Adrenal gland (tissue), 5 donors: ENCODE results near the gene DHRS2.

Source experiments
- POLR2A ChIP-seq, 2 donors: fragments of 450-650 bp; IDR thresholded peaks; one replicate each; pipeline ENCODE4 v1.6.1; 2017; ENCODE audit warnings: antibody characterized with exemption in 2 of 2, mild to moderate bottlenecking in 2 of 2, moderate library complexity in 1 of 2
- TF ChIP-seq, protein P1 (sequence below), 6 experiments: fragments of 450-650 bp in 4 of 6; fragments of 200-600 bp in 2 of 6; sonication (generic) in 1 of 6; IDR thresholded peaks; 1 replicate in 5 of 6; 2 replicates in 1 of 6; pipeline versions ENCODE4 v1.5.1 to v1.8.0; 2016 to 2021; ENCODE audit warnings: antibody characterized with exemption in 6 of 6, mild to moderate bottlenecking in 2 of 6, moderate library complexity in 1 of 6
- donor health status: DM: no; HTN: no; CAD: no.

DNA sequence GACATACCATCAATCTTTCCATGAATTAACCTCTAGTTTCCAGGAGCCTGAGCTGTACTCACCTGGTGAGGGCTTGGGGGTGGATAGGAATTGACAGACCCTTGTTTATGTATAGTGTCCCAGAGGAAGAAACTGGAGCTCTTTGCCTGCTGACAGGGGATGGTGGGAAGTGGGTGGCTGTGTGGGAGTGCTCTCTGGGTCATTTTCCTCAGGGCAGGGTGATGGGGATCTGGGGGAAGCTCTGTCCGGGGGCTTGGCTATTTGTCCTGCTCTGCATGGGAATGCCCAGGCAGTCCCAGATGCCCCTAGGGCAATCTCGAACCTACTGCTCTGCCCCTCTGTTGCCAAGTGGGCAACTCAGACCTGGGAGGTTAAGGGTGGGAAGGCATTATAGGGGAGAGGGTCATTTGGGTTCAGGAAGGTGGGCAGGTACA lies 21.8 kb upstream of the DHRS2 start:
- TF ChIP-seq, protein P1, sequence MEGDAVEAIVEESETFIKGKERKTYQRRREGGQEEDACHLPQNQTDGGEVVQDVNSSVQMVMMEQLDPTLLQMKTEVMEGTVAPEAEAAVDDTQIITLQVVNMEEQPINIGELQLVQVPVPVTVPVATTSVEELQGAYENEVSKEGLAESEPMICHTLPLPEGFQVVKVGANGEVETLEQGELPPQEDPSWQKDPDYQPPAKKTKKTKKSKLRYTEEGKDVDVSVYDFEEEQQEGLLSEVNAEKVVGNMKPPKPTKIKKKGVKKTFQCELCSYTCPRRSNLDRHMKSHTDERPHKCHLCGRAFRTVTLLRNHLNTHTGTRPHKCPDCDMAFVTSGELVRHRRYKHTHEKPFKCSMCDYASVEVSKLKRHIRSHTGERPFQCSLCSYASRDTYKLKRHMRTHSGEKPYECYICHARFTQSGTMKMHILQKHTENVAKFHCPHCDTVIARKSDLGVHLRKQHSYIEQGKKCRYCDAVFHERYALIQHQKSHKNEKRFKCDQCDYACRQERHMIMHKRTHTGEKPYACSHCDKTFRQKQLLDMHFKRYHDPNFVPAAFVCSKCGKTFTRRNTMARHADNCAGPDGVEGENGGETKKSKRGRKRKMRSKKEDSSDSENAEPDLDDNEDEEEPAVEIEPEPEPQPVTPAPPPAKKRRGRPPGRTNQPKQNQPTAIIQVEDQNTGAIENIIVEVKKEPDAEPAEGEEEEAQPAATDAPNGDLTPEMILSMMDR (IDR thresholded peaks at IDR 0.05): no peak
- TF ChIP-seq POLR2A (IDR thresholded peaks at IDR 0.05): no peak
